OCI-LY3 (cell line): Measurements from ENCODE around the gene HS1BP3.

ENCODE experiments used
- EZH2phosphoT487 ChIP-seq: fragments of 200-600 bp; shearing (Covaris generic); IDR thresholded peaks from 2 replicates; pipeline ENCODE4 v1.6.1; 2018; ENCODE audit warnings: antibody characterized with exemption, mixed run types, low read depth
- TF ChIP-seq, protein P1 (sequence below): fragments of 200-600, 300-600 bp; sonication (generic); IDR thresholded peaks from 2 replicates; pipeline ENCODE4 v1.5.1; 2014; ENCODE audit warnings: antibody characterized with exemption, low read length, low read depth

DNA sequence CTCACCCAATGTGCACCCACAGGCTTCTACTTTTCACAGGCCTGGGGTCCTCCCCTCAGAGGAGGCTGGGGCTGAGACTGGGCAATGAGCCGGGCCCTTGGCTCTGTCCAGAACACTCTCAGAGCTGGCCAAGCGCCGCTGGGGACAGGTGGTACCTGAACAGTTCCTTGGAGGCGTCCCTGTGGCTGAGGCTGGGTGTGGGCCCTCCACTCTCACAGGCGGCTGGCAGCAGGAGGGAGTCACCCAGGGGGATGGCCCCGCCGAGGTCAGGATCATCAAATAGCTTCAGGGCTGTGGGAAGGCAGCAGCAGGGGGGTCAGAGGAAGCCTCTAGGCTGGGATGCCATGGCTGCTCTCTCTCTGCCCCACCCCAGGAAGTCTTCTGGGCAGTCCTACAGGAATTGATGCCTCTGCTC lies 27.1 kb downstream of the HS1BP3 start:
- no peak for TF ChIP-seq EZH2phosphoT487
- TF ChIP-seq, protein P1, sequence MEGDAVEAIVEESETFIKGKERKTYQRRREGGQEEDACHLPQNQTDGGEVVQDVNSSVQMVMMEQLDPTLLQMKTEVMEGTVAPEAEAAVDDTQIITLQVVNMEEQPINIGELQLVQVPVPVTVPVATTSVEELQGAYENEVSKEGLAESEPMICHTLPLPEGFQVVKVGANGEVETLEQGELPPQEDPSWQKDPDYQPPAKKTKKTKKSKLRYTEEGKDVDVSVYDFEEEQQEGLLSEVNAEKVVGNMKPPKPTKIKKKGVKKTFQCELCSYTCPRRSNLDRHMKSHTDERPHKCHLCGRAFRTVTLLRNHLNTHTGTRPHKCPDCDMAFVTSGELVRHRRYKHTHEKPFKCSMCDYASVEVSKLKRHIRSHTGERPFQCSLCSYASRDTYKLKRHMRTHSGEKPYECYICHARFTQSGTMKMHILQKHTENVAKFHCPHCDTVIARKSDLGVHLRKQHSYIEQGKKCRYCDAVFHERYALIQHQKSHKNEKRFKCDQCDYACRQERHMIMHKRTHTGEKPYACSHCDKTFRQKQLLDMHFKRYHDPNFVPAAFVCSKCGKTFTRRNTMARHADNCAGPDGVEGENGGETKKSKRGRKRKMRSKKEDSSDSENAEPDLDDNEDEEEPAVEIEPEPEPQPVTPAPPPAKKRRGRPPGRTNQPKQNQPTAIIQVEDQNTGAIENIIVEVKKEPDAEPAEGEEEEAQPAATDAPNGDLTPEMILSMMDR: no peak
